OCI-LY1 (cell line): ENCODE measurements around the gene PCDHGA10.
"Not testable (repeated sequence)": the region's sequence is repeated elsewhere in the genome, so short reads cannot be mapped to it uniquely, and the experiment has no call there.

ENCODE experiments used
- H2AFZ ChIP-seq: fragments of 200-600 bp; sonication (generic), shearing (Covaris generic); 2 replicates; pipeline ENCODE4 v1.6.0; 2014; ENCODE audit warnings: antibody characterized with exemption, mild to moderate bottlenecking, low read length
- H3F3A ChIP-seq: fragments of 200-600 bp; sonication (generic), shearing (Covaris generic); 2 replicates; pipeline ENCODE4 v1.6.0; 2014; ENCODE audit warnings: mild to moderate bottlenecking, antibody characterized with exemption, low read length, moderate library complexity; ENCODE audit not compliant: insufficient read depth
- H3K27ac ChIP-seq: fragments of 200-600 bp; sonication (generic); 2 replicates; pipeline ENCODE4 v1.5.1; 2014; ENCODE audit warnings: low read length, mixed run types, mild to moderate bottlenecking, low read depth; ENCODE audit not compliant: poor library complexity, severe bottlenecking
- H3K27me3 ChIP-seq: fragments of 200-600 bp; sonication (generic); 2 replicates; pipeline ENCODE4 v1.6.0; 2014; ENCODE audit warnings: antibody characterized with exemption, mild to moderate bottlenecking, low read length, moderate library complexity; ENCODE audit not compliant: insufficient read depth
- H3K36me3 ChIP-seq: fragments of 200-600 bp; sonication (generic); 2 replicates; pipeline ENCODE4 v1.6.1; 2014; ENCODE audit warnings: mild to moderate bottlenecking, antibody characterized with exemption, low read length, moderate library complexity, mixed read lengths; ENCODE audit not compliant: insufficient read depth
- H3K4me1 ChIP-seq: fragments of 200-600 bp; sonication (generic); 2 replicates; pipeline ENCODE4 v1.5.1; 2014; ENCODE audit warnings: mild to moderate bottlenecking, low read length, moderate library complexity; ENCODE audit not compliant: insufficient read depth, severe bottlenecking
- H3K4me2 ChIP-seq: fragments of 200-600 bp; sonication (generic), shearing (Covaris generic); 2 replicates; pipeline ENCODE4 v1.6.1; 2014; ENCODE audit warnings: low read length
- H3K4me3 ChIP-seq: fragments of 200-600 bp; sonication (generic); 2 replicates; pipeline ENCODE4 v1.5.1; 2014; ENCODE audit warnings: low read length, low read depth, mild to moderate bottlenecking, mixed read lengths; ENCODE audit not compliant: poor library complexity, severe bottlenecking
- H3K79me2 ChIP-seq: fragments of 200-600 bp; shearing (Covaris generic); 2 replicates; pipeline ENCODE4 v1.6.1; 2016; ENCODE audit warnings: mixed run types, low read length, mixed read lengths; ENCODE audit not compliant: insufficient read depth
- H3K9ac ChIP-seq: fragments of 200-600 bp; sonication (generic), shearing (Covaris generic); 2 replicates; pipeline ENCODE4 v1.6.1; 2014; ENCODE audit warnings: mild to moderate bottlenecking, low read length, mixed read lengths
- H3K9me2 ChIP-seq: fragments of 200-600 bp; sonication (generic), shearing (Covaris generic); 2 replicates; pipeline ENCODE4 v1.6.1; 2014; ENCODE audit warnings: low read depth, mild to moderate bottlenecking, low read length, mixed read lengths
- H3K9me3 ChIP-seq: fragments of 200-600 bp; shearing (Covaris generic); 2 replicates; pipeline ENCODE4 v1.6.1; 2014; ENCODE audit warnings: low read length, mixed read lengths
- H4K20me1 ChIP-seq: fragments of 200-600 bp; sonication (generic), shearing (Covaris generic); 2 replicates; pipeline ENCODE4 v1.6.0; 2016; ENCODE audit warnings: mild to moderate bottlenecking, low read length; ENCODE audit not compliant: insufficient read depth
- EZH2 ChIP-seq: fragments of 200-600 bp; sonication (generic), shearing (Covaris generic); IDR thresholded peaks from 2 replicates; pipeline ENCODE4 v1.8.0; 2017; ENCODE audit warnings: borderline replicate concordance, mixed run types, mild to moderate bottlenecking, antibody characterized with exemption, low read length, moderate library complexity, mixed read lengths
- TF ChIP-seq, protein P1 (sequence below): fragments of 200-600 bp; sonication (generic), shearing (Covaris generic); IDR thresholded peaks from 2 replicates; pipeline ENCODE4 v1.5.1; 2017; ENCODE audit warnings: mild to moderate bottlenecking, antibody characterized with exemption, low read length, moderate library complexity, mixed read lengths

Gene PCDHGA10

DNA sequence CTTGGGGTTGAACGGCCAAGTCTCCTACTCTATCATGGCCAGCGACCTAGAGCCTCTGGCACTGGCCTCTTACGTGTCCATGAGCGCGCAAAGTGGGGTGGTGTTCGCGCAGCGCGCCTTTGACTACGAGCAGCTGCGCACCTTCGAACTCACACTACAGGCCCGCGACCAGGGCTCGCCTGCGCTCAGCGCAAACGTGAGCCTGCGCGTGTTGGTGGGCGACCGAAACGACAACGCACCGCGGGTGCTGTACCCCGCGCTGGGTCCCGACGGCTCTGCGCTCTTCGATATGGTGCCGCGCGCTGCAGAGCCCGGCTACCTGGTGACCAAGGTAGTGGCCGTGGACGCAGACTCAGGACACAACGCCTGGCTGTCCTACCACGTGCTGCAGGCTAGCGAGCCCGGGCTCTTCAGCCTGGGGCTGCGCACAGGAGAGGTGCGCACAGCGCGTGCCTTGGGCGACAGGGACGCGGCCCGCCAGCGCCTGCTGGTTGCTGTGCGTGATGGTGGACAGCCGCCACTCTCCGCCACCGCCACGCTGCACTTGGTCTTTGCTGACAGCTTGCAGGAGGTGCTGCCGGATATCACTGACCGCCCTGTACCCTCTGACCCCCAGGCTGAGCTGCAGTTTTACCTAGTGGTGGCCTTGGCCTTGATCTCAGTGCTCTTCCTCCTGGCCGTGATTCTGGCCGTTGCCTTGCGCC is 13.1 kb upstream of the PCDHGA10 start:
- Histone ChIP-seq H2AFZ (no peak overlapping the region), H4K20me1 (no peaks in the 10 kb centered on the region)

DNA sequence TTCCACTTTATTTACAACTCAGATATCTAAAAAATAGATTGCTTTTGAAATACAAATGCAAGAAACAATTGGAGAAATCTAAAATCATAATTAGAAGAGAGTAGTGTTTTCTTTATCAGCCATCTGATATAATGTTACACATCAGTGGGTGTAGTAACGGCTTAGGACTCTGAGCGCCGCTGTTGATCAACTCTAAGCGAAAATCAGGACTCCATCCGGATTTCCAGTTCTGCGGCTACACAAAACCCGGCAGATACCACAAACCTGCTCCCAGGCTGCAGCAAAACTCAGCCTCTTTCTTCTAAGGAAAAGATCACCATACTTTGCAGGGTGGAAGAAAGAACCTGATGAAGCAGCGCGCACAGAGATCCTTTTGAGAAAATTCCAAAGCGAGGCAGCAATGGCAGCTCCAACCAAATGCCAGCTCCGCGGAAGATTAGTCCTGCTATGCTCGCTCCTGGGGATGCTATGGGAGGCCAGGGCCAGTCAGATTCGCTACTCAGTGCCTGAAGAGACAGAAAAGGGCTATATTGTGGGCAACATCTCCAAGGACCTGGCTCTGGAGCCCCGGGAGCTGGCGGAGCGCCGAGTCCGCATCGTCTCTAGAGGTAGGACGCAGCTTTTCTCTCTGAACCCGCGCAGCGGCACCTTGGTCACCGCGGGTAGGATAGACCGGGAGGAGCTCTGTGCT is 10.1 kb upstream of the PCDHGA10 start, which contains the start of gene PCDHGA9:
TSS of gene PCDHGA9 (plus strand) at position 226 of the 691 bp plus-strand sequence. CDS start at position 401, 175 bp downstream.
- H3K4me2 ChIP-seq: no peak within 1 kb of the TSS
- H3K79me2 ChIP-seq: no peaks in the 10 kb centered on the region
- H3K4me1 ChIP-seq: no peaks in the 10 kb centered on the region
- H3K27ac ChIP-seq: no peak within 1 kb of the TSS
- peaks cover 5% of the 10 kb centered on the region; the same call in 1 of the 2 replicates for H3K9me3 ChIP-seq
- no peak for TF ChIP-seq EZH2
- TF ChIP-seq, protein P1, sequence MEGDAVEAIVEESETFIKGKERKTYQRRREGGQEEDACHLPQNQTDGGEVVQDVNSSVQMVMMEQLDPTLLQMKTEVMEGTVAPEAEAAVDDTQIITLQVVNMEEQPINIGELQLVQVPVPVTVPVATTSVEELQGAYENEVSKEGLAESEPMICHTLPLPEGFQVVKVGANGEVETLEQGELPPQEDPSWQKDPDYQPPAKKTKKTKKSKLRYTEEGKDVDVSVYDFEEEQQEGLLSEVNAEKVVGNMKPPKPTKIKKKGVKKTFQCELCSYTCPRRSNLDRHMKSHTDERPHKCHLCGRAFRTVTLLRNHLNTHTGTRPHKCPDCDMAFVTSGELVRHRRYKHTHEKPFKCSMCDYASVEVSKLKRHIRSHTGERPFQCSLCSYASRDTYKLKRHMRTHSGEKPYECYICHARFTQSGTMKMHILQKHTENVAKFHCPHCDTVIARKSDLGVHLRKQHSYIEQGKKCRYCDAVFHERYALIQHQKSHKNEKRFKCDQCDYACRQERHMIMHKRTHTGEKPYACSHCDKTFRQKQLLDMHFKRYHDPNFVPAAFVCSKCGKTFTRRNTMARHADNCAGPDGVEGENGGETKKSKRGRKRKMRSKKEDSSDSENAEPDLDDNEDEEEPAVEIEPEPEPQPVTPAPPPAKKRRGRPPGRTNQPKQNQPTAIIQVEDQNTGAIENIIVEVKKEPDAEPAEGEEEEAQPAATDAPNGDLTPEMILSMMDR: no peak
- H3K27me3 ChIP-seq: no peaks in the 10 kb centered on the region
- H3K9ac ChIP-seq: no peak within 1 kb of the TSS
- H4K20me1 ChIP-seq: no peaks in the 10 kb centered on the region
- no peaks in the 10 kb centered on the region for H3K36me3 ChIP-seq
- no peak within 1 kb of the TSS for H2AFZ ChIP-seq
- no peak within 1 kb of the TSS for H3K4me3 ChIP-seq
- H3F3A ChIP-seq: no peaks in the 10 kb centered on the region
- H3K9me2 ChIP-seq: no peaks in the 10 kb centered on the region

More for the DNA sequence above, 13.1 kb upstream of the PCDHGA10 start:
- H3K4me3 ChIP-seq: no peak overlapping the region
- no peaks in the 10 kb centered on the region for H3K4me1 ChIP-seq
- no peaks in the 10 kb centered on the region for H3K36me3 ChIP-seq
- H3K9me2 ChIP-seq: no peaks in the 10 kb centered on the region
- peaks cover 5% of the 10 kb centered on the region; the same call in 1 of the 2 replicates for H3K9me3 ChIP-seq
- no peaks in the 10 kb centered on the region for H3K79me2 ChIP-seq
- H3K27me3 ChIP-seq: no peaks in the 10 kb centered on the region
- H3K27ac ChIP-seq: no peak overlapping the region
- H3K4me2 ChIP-seq: no peak overlapping the region
- no peak overlapping the region for H3K9ac ChIP-seq
- TF ChIP-seq EZH2: no peak
- TF ChIP-seq, protein P1: no peak
- H3F3A ChIP-seq: no peaks in the 10 kb centered on the region

DNA sequence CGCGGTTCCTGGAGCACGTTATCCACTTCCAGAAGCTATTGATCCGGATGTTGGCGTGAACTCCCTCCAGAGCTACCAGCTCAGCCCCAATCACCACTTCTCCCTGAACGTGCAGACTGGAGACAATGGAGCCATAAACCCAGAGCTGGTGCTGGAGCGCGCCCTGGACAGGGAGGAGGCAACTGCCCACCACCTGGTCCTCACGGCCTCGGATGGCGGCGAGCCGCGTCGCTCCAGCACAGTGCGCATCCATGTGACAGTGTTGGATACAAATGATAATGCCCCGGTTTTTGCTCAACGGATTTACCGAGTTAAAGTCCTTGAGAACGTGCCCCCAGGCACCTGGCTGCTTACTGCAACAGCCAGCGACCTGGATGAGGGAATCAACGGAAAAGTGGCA is 9.4 kb upstream of the PCDHGA10 start:
- H3K27ac ChIP-seq: no peak overlapping the region
- H3F3A ChIP-seq: no peaks in the 10 kb centered on the region
- no peaks in the 10 kb centered on the region for H3K79me2 ChIP-seq
- H3K9me3 ChIP-seq: peaks cover 5% of the 10 kb centered on the region; the same call in 1 of the 2 replicates
- H3K9ac ChIP-seq: no peak overlapping the region
- H3K4me2 ChIP-seq: no peak overlapping the region
- no peaks in the 10 kb centered on the region for H3K27me3 ChIP-seq
- no peak for TF ChIP-seq EZH2
- TF ChIP-seq, protein P1: no peak
- H2AFZ ChIP-seq: no peak overlapping the region
- H3K36me3 ChIP-seq: no peaks in the 10 kb centered on the region
- H4K20me1 ChIP-seq: no peaks in the 10 kb centered on the region
- no peaks in the 10 kb centered on the region for H3K9me2 ChIP-seq
- no peaks in the 10 kb centered on the region for H3K4me1 ChIP-seq
- H3K4me3 ChIP-seq: no peak overlapping the region

DNA sequence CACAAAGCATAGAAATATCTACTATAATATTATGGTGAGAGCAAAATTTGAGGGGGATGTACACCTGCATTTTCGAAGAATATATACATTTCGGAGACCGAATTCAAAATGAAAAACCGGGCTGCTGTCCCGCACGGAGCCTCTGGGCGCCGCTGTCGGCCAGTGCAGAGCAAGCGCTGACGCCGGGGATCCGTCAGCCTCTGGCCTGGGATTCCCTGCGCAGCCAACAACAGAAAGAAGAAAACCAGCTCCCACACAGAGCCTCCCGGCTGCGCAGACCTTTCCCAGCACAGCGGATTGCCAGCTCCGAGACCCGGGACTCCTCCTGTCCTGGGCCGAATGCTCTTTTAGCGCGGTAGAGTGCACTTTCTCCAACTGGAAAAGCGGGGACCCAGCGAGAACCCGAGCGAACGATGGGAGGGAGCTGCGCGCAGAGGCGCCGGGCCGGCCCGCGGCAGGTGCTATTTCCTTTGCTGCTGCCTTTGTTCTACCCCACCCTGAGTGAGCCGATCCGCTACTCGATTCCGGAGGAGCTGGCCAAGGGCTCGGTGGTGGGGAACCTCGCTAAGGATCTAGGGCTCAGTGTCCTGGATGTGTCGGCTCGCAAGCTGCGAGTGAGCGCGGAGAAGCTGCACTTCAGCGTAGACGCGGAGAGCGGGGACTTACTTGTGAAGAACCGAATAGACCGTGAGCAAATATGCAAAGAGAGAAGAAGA is 4.8 kb upstream of the PCDHGA10 start, which contains the start of gene PCDHGB6:
TSS of gene PCDHGB6 (plus strand) at position 232 of the 716 bp plus-strand sequence. CDS start at position 414, 182 bp downstream.
- H3K4me3 ChIP-seq, H4K20me1 ChIP-seq, H3K36me3 ChIP-seq, H2AFZ ChIP-seq, H3K9me3 ChIP-seq, H3K4me2 ChIP-seq, H3K27ac ChIP-seq, H3K27me3 ChIP-seq, H3K9me2 ChIP-seq, H3F3A ChIP-seq, H3K79me2 ChIP-seq, H3K9ac ChIP-seq, H3K4me1 ChIP-seq: not testable (repeated sequence)
